Uterus (tissue), 2 donors: ENCODE data around the gene ASTN2.

ENCODE experiments used
- CTCF ChIP-seq, 4 experiments: fragments of 200-600 bp in 2 of 4; fragments of 450-650 bp in 2 of 4; sonication (generic) in 2 of 4; IDR thresholded peaks; one replicate each; pipeline ENCODE4 v1.5.1; 2016 to 2019; ENCODE audit warnings: antibody characterized with exemption in 4 of 4, mild to moderate bottlenecking in 2 of 4, moderate library complexity in 1 of 4
- POLR2A ChIP-seq, 2 donors: fragments of 450-650 bp; IDR thresholded peaks; one replicate each; pipeline ENCODE4 v1.6.1; 2016; ENCODE audit warnings: antibody characterized with exemption in 2 of 2, mild to moderate bottlenecking in 1 of 2, moderate library complexity in 1 of 2

DNA sequence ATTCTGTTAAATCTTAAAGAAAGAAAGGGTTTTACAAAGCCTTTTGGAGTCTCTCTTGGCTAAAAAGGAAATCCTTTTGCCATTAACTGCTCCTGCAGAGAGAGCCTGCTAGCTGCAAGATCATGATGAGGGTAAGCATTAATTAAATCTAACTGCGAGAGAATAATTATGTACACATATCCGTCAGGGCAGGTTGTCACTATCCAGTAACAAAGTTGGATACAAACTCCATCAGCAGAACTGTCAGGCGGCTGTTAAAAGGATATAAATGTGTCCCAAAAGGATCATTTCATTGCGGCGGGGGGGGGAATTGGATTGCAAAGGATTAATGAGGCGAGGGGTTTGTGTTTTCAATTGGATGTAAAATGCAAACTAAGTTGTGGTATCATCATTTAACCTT lies 289.3 kb downstream of the ASTN2 start:
- TF ChIP-seq POLR2A (IDR thresholded peaks at IDR 0.05) (no peak), CTCF (IDR thresholded peaks at IDR 0.05) (no peak)
